Posterior vena cava (tissue), 2 donors: Measurements from ENCODE around the gene FBXL7. TPM values are rescaled to one million over a fixed set of nuclear protein-coding genes. Genes with fewer than 3 reads are reported as not detected.

Experiments
- DNase-seq: peaks from one replicate; pipeline ENCODE4 v3.0.0-alpha.2; 2020; ENCODE audit warnings: low spot score
- intact Hi-C, 2 donors: fragments of 100-400 bp; cut with DNase I; formaldehyde crosslinking; loops; one replicate each; pipeline versions ENCODE4 v1.14.1 to v1.14.2; 2022 to 2023
- total RNA-seq, 2 donors: library from RNA; stranded (reverse); fragmentation: NEBNext Ultra II Directional; extraction: Animal tissue kit (Norgen Biotek cat#: 25700); gene quantifications; one replicate each; pipeline ENCODE4 v1.2.1, GENCODE V29; 2021
- donor health status: DM: yes; HTN: yes; CAD: no.
- donor health status: DM: yes; HTN: yes; CAD: no.

FBXL7 gene
- total RNA-seq, 2 donors from 2014 or later, result 22.1 to 29.9 TPM

- intact Hi-C loops, result no loop called here
These were observed 29.0 kb downstream of the FBXL7 start for GRCh38 chr5:15529013-15529412.

GRCh38 chr5:15529821-15530220, 29.8 kb downstream of the FBXL7 start:
- intact Hi-C loops, result no loop called here
- no peak for DNase-seq

More at GRCh38 chr5:15529013-15529412, 29.0 kb downstream of the FBXL7 start:
- no peak for DNase-seq

DNA sequence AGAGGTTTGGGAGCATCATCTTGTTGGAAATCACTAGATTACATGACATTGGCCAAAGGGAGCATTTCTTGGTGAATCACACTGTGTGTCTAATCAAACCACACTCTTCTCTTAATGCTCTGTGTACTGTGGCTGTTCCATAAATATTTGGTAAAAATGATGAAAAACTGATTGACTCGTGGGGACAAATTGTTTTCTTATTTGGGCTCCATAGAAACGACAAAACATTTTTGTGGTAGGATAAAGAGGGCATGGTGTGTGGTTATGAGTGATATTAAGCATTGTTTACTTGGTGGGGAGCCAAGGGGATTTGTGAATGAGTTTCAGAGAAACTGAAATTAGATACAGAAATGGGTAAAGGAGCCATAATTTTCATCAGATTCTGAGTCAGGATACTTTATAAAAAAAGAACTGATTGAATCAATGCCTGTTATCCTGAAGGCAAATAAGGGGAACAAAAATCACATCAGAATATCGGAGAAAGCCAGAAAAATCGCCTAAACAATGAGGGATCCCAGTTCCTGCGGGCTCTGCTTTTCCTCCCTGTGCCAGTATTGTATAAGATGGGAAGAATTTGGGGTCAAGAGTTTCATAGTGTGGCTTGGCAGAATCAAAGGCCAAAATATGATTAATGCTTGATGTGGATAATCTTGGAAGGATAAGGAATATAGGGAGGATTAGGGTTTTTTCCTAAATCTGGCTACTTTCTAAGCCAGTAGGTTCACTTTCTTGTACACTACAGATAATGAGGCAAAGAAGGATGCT, 33.3 kb downstream of the FBXL7 start:
- no peak for DNase-seq

GRCh38 chr5:15535938-15536337, 36.0 kb downstream of the FBXL7 start:
- intact Hi-C loops, result no loop called here
- DNase-seq, result no peak

More for the DNA sequence above, 33.3 kb downstream of the FBXL7 start:
- intact Hi-C loops, result no loop called here

DNA sequence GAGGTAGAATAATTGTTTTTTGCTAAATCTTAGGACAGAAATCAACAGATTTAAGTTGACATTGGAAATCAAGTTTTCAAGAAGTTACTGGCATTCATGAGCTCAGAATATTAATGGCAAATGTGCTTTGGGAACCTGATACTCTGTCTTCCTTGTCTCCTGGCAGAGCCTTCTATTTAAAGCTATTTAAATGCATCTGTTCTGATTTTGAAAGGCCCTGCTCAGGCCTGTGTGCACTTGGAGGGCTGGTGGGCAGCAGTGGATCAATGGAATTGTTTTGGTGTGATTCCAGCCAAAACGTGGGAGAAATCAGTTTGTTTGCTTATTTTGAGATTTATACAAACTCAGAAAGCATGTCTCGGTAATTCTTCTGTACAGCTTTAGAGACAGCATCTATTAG, 38.5 kb downstream of the FBXL7 start:
- intact Hi-C loops, result no loop called here
- DNase-seq, result no peak

DNA sequence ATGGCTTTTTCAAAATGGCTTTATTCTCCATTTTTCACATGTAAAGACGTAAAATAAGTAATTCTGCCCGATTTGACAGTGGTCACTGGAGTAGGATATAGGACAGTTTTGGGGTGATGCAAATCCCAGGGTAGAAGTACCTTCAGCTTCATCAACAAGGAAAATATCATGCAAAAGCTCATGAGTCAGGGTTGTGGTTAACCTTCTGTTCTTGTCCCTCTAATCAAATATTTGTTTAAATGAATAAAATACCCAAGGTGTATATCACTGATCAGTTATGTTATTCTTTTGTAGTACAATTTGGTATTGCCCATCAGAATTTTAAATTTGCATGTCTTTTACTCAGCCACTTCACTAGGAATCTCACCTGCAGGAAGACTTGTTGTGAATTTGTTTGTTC, 40.0 kb downstream of the FBXL7 start:
- DNase-seq, result no peak
- intact Hi-C loops, result loop anchor here in 1 of 2 donors (2.0 kb wide), 1 partner anchor 73 kb away; no protein-coding TSS in a partner anchor

DNA sequence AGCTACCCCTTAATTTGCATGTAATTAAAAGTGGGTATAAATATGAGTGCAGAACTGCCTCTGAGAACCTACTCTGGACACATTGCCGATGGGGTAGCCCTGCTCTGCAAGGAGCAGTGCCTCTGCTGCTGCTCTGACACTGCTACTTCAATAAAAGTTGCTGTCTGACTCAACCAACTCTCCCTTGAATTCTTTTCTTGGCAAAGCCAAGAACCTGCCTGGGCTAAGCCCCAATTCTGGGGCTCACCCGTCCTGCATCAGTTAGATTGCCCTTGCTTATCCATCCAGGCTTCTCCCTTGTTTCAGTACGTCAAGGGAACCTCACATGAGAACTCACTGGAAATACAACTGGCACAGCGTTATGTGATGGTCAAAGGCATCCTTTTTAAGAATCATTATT, 44.1 kb downstream of the FBXL7 start:
- intact Hi-C loops, result no loop called here
- DNase-seq, result no peak

- no peak for DNase-seq
- intact Hi-C loops, result no loop called here
These were observed 45.1 kb downstream of the FBXL7 start for GRCh38 chr5:15545082-15545481.

DNA sequence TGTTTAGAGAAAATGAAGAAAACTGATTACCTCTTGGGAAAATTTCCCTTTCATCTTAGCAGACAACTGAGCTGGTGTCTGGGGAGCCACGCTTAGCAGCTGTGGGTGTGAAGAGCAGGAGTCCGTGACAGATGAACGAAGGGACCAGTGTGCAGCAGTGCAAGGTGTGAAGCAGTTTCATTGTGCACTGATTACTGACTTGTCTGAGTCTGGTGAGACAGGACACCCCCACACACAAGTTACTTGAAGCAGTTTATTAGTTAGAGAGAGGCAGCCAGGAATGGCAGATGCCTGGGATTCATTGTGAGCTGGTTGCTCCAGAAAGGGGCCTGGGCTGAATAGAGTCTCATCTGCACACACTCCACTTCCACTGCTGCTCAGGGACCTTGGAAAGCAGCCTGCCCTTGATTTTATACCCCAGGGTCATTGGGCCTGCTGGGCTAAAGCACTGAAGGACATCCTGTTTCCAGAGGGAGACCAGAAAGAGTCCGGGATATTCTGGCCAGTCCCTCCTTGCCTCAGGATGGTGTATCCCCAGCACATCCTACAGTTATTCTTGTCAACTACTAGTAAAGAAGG, 47.4 kb downstream of the FBXL7 start:
- intact Hi-C loops, result no loop called here
- DNase-seq, result no peak

DNA sequence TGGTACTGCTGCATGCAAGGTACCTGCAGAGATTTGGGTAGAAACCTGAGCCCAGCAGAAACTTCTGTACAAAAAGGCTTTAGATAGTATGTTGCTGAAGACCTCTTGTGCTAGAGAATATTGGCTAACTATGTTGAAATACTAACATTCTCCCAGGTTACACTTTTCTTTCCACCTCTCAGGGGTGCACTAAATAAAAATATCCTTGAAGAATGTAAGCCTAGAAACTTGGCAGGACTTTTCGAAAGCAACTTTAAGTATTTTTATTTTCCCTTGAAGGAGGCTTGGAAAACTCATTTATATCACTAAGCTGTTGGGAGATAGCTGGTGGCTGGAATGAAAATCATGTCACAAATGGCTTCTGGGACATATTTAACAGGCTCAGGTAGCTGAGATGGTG, 50.0 kb downstream of the FBXL7 start:
- no peak for DNase-seq
- intact Hi-C loops, result no loop called here

- intact Hi-C loops, result no loop called here
- DNase-seq, result no peak
These were observed 50.6 kb downstream of the FBXL7 start for GRCh38 chr5:15550502-15551112.

- intact Hi-C loops, result no loop called here
- DNase-seq, result no peak
These were observed 51.1 kb downstream of the FBXL7 start for GRCh38 chr5:15551113-15551504.

DNA sequence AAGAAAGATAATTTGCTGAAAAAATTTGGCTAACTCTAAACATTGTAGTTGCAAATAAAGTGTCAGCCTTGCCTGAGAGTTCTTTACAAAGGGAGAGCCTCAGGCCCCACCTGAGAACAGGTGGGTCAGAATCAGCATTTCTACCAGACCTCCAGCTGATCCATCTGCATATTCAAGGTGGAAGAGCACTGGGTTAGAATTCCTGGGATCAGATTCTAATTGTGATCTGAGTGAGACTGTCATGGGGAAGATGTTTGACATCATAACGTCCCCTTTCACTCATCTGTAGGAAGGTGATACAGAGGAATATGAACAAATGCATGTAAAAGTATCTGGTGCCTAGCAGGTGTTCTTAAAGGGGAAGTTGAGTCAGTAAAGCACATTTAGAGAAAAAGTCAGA, 54.6 kb downstream of the FBXL7 start:
- DNase-seq, result no peak

DNA sequence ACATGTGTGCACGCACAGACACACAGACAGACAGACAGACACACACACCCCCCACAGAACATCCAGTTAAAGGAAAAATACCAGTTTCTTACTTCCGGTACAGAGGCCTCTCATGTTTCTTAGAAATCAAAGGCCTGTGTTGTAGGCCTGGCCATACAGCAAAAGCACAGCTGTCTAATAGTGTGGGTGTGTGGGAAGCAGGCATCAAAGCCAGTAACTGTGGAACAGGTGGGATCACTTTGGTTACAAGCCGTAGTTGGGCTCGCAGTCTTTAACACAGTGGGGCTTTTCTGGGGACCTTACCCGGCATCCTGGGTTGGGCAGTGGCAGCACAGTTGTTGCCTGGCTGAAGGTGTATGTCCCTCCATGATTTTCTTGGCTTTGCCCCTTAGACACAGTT, 55.2 kb downstream of the FBXL7 start:
- intact Hi-C loops, result no loop called here
- DNase-seq, result no peak

More for the DNA sequence above, 54.6 kb downstream of the FBXL7 start:
- intact Hi-C loops, result no loop called here

DNA sequence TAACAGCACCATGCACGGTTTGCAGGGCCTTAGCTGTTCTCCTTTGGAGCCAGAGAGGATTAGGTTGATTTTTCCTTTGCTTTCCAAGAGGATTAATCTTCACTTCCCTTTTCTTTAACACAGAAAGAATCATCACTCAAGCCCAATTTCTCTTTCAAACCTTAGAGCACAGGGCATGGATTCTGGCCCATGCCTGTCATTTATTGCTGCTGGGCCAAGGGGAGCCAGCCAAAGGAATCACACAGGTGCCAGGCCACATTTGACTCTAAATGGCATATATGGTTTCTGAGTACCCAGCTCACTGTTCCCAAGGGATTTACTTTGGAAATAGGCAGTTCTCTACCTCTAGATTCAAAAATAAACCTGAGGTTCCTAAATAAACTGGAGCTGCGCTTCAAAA, 58.3 kb downstream of the FBXL7 start:
- DNase-seq, result no peak
- intact Hi-C loops, result no loop called here

DNA sequence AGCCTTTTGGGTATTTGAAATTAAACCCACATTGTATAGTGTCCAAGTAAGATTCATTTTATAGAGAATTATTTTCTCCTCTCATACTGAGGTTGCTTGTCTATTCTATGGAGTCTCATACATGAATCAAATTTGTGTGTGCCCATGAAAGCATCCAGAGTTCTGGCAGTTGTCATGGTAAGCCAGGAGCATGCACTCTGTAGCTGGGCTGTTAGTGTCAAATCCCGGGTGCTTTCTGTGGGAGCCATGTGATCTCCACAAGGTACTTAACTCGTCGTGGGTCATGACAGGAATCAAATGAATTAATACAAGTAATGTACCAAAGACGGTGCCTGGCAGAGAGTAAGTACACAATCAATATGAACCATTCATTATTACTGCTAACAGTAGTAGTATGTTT, 58.7 kb downstream of the FBXL7 start:
- no peak for DNase-seq
- intact Hi-C loops, result no loop called here

GRCh38 chr5:15560421-15560820, 60.4 kb downstream of the FBXL7 start:
- DNase-seq, result no peak
- intact Hi-C loops, result no loop called here

GRCh38 chr5:15564523-15564922, 64.5 kb downstream of the FBXL7 start:
- DNase-seq, result no peak
- intact Hi-C loops, result no loop called here

GRCh38 chr5:15564957-15565356, 65.0 kb downstream of the FBXL7 start:
- intact Hi-C loops, result no loop called here
- no peak for DNase-seq

GRCh38 chr5:15566306-15566705, 66.3 kb downstream of the FBXL7 start:
- no peak for DNase-seq
- intact Hi-C loops, result no loop called here

GRCh38 chr5:15566789-15567188, 66.8 kb downstream of the FBXL7 start:
- intact Hi-C loops, result no loop called here
- no peak for DNase-seq
